OCI-LY1 (cell line): ENCODE measurements around the gene ARID3B.

ENCODE experiments used
- CTCF ChIP-seq: fragments of 200-600 bp; sonication (generic), shearing (Covaris generic); IDR thresholded peaks from 2 replicates; pipeline ENCODE4 v1.5.1; 2017; ENCODE audit warnings: mild to moderate bottlenecking, antibody characterized with exemption, low read length, moderate library complexity, mixed read lengths
- EZH2 ChIP-seq: fragments of 200-600 bp; sonication (generic), shearing (Covaris generic); IDR thresholded peaks from 2 replicates; pipeline ENCODE4 v1.8.0; 2017; ENCODE audit warnings: borderline replicate concordance, mixed run types, mild to moderate bottlenecking, antibody characterized with exemption, low read length, moderate library complexity, mixed read lengths

GRCh38 chr15:74529921-74530320 lies 11.1 kb upstream of the ARID3B start:
- no peak for TF ChIP-seq CTCF
- TF ChIP-seq EZH2, result no peak
